Prostate gland (tissue), 2 donors: Measurements from ENCODE around the gene CACNA2D1.

Experiments
- POLR2A ChIP-seq: fragments of 450-650 bp; IDR thresholded peaks from one replicate; pipeline ENCODE4 v1.6.1; 2016; ENCODE audit warnings: antibody characterized with exemption, mild to moderate bottlenecking
- POLR2AphosphoS5 ChIP-seq: sonication (generic); formaldehyde crosslinking; IDR thresholded peaks from one replicate; pipeline ENCODE4 v1.6.1; 2017; ENCODE audit warnings: antibody characterized with exemption
- TF ChIP-seq, protein P1 (sequence below), 4 experiments: fragments of 200-600 bp in 2 of 4; fragments of 450-650 bp in 2 of 4; sonication (generic) in 2 of 4; IDR thresholded peaks; 1 replicate in 3 of 4; 2 replicates in 1 of 4; pipeline ENCODE4 v1.5.1; 2016 to 2019; ENCODE audit warnings: antibody characterized with exemption in 4 of 4, mild to moderate bottlenecking in 2 of 4, moderate library complexity in 2 of 4

DNA sequence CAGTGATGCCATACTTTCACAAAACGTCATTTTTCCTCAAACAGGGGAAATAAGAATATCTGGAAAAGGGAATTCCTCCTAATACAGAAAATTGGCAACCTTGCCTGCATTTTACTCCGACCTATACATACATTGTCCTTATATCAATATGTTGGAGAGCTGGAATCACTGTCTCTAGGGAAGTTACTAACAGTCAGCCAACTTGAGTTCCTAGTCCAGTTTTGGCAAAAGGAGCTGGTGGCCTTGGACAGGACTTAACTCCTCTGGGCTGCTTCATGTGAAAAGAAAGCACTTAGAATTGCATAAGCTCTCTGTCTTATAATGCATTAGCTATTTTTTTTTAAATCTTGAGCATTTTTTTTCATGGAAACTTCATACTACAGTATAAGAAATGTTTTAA, 499.5 kb downstream of the CACNA2D1 start:
- no peak for TF ChIP-seq POLR2A
- TF ChIP-seq, protein P1, sequence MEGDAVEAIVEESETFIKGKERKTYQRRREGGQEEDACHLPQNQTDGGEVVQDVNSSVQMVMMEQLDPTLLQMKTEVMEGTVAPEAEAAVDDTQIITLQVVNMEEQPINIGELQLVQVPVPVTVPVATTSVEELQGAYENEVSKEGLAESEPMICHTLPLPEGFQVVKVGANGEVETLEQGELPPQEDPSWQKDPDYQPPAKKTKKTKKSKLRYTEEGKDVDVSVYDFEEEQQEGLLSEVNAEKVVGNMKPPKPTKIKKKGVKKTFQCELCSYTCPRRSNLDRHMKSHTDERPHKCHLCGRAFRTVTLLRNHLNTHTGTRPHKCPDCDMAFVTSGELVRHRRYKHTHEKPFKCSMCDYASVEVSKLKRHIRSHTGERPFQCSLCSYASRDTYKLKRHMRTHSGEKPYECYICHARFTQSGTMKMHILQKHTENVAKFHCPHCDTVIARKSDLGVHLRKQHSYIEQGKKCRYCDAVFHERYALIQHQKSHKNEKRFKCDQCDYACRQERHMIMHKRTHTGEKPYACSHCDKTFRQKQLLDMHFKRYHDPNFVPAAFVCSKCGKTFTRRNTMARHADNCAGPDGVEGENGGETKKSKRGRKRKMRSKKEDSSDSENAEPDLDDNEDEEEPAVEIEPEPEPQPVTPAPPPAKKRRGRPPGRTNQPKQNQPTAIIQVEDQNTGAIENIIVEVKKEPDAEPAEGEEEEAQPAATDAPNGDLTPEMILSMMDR (IDR thresholded peaks at IDR 0.05), result no peak
- no peak for TF ChIP-seq POLR2AphosphoS5
